PC-3 (cell line): Measurements from ENCODE around the gene PRRT2.

Experiments used
- CTCF ChIP-seq: fragments of 300-600 bp; sonication (generic); conservative IDR thresholded peaks from 2 replicates; pipeline ENCODE4 v1.5.1; 2017; ENCODE audit warnings: antibody characterized with exemption, low read depth, mild to moderate bottlenecking, low read length
- EZH2 ChIP-seq: fragments of 300-600 bp; sonication (generic); IDR thresholded peaks from one replicate; pipeline ENCODE4 v1.6.1; 2017; ENCODE audit warnings: antibody characterized with exemption, mild to moderate bottlenecking, low read length; ENCODE audit not compliant: unreplicated experiment

DNA sequence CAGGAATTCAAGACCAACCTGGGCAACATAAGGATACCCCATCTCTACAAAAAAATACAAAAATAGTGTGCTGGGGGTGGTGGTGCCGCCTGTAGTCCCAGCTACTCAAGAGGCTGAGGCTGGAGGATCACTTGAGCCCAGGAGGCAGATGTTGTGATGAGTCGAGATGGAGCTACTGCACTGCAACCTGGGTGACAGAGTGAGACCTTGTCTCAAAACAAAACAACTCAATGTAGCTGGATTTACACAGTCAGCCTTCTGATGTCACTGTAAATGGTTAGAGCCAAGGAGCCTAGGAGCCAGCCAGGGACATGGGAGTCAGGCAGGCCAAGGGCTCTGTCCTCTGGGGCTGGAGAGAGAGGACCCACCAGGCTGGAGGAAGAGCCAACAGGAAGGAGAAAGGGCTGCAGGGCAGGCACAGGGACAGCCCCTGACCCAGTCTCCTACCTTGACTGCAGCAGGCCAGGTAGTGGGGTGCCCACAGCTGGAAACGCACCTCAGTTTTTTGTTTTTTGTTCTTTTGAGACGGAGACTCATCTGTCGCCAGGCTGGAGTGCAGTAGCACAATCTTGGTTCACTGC is 42.6 kb downstream of the PRRT2 start:
- TF ChIP-seq CTCF (no peak), EZH2 (no peak)
